GM23338 (cell line): ENCODE results near the gene TPCN2.

Experiments used
- CTCF ChIP-seq, 2 experiments: fragments of 200-600 bp in 1 of 2; sonication (generic) in 1 of 2; conservative IDR thresholded peaks; 2 replicates each; pipeline versions ENCODE4 v1.5.1 to v1.6.1; 2016 to 2017; ENCODE audit warnings: antibody characterized with exemption in 2 of 2, low read depth in 2 of 2, mild to moderate bottlenecking in 2 of 2, moderate library complexity in 1 of 2
- EZH2 ChIP-seq: fragments of 200-600 bp; sonication (generic); IDR thresholded peaks from one replicate; pipeline ENCODE4 v1.8.0; 2017; ENCODE audit warnings: antibody characterized with exemption, mild to moderate bottlenecking, low read depth; ENCODE audit not compliant: unreplicated experiment
- EZH2phosphoT487 ChIP-seq: fragments of 200-600 bp; sonication (generic); IDR thresholded peaks from one replicate; pipeline ENCODE4 v1.8.1; 2018; ENCODE audit warnings: antibody characterized with exemption; ENCODE audit not compliant: unreplicated experiment
- POLR2AphosphoS5 ChIP-seq: IDR thresholded peaks from 2 replicates; pipeline ENCODE4 v1.6.1; 2016; ENCODE audit warnings: antibody characterized with exemption, low read depth
- STAT1 ChIP-seq: IDR thresholded peaks from one replicate; pipeline ENCODE4 v1.6.1; 2016; ENCODE audit warnings: antibody characterized with exemption; ENCODE audit not compliant: unreplicated experiment
- ZNF331 ChIP-seq: fragments of 250-450 bp; sonication (Bioruptor Pico); IDR thresholded peaks from 2 replicates; pipeline ENCODE4 v1.5.0; 2020; ENCODE audit warnings: low read depth, mild to moderate bottlenecking, moderate library complexity

- TF ChIP-seq CTCF (conservative IDR thresholded peaks at IDR 0.05; ENCODE audit: low read depth in 2 of 2), result no peak
- TF ChIP-seq EZH2, result no peak
- no peak for TF ChIP-seq POLR2AphosphoS5
- no peak for TF ChIP-seq ZNF331 (CRISPR knock-in tag)
- no peak for TF ChIP-seq STAT1
- no peak for TF ChIP-seq EZH2phosphoT487
Observed at GRCh38 chr11:69006816-69007215, 41.9 kb upstream of the TPCN2 start.
